DND-41 (cell line): ENCODE measurements around the gene RING1.

Experiments
- EZH2 ChIP-seq: IDR thresholded peaks from 3 replicates; pipeline ENCODE4 v1.6.1; 2012; ENCODE audit warnings: borderline replicate concordance, low read depth, mild to moderate bottlenecking, moderate library complexity, low read length, inconsistent platforms; ENCODE audit not compliant: severe bottlenecking
- TF ChIP-seq, protein P1 (sequence below): IDR thresholded peaks from 2 replicates; pipeline ENCODE4 v1.5.1; 2012; ENCODE audit warnings: borderline replicate concordance, low read length, moderate library complexity, mild to moderate bottlenecking; ENCODE audit not compliant: poor library complexity, severe bottlenecking; ENCODE audit errors: extremely low read depth

DNA sequence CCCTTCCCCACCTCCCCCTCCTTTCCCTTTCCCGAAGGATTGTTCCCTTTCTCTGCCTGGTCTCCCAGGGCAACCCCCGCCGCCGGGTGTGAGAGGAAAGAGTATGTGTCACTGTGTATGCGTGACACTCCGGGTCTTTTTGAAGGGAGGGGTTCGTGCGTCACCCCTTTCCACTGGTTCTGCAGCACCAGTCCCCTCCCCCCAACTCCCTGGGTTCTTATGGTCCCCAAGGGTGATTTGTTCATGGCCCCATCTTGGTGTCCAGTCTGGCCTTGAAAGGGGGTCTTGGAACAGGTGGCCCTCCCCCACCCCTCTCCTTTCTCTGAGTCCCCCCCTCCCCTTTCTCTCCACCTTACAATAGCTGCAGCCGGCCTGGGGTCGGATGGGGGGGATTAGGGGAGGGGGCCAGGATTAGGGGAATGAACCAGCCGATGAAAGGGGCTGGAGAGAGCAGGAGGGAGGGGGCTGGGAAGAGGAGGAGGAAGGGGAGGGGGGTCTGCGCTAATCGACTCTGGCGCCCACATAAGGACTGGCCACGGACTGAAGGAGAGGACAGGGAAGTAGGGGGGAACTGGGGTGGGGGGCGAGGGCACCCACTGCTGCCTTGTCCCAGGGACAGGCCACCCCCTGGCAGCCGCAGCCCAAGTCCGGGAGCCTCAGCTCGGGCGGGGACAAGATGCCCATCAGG is 1.3 kb upstream of the RING1 start:
- TF ChIP-seq, protein P1, sequence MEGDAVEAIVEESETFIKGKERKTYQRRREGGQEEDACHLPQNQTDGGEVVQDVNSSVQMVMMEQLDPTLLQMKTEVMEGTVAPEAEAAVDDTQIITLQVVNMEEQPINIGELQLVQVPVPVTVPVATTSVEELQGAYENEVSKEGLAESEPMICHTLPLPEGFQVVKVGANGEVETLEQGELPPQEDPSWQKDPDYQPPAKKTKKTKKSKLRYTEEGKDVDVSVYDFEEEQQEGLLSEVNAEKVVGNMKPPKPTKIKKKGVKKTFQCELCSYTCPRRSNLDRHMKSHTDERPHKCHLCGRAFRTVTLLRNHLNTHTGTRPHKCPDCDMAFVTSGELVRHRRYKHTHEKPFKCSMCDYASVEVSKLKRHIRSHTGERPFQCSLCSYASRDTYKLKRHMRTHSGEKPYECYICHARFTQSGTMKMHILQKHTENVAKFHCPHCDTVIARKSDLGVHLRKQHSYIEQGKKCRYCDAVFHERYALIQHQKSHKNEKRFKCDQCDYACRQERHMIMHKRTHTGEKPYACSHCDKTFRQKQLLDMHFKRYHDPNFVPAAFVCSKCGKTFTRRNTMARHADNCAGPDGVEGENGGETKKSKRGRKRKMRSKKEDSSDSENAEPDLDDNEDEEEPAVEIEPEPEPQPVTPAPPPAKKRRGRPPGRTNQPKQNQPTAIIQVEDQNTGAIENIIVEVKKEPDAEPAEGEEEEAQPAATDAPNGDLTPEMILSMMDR = no peak
- TF ChIP-seq EZH2 = no peak
